ENCODE measurements around the gene SYNGR1.
A peak's percentile ranks its signal among the peaks of the same experiment; 100 is the strongest.

Gene SYNGR1

DNA sequence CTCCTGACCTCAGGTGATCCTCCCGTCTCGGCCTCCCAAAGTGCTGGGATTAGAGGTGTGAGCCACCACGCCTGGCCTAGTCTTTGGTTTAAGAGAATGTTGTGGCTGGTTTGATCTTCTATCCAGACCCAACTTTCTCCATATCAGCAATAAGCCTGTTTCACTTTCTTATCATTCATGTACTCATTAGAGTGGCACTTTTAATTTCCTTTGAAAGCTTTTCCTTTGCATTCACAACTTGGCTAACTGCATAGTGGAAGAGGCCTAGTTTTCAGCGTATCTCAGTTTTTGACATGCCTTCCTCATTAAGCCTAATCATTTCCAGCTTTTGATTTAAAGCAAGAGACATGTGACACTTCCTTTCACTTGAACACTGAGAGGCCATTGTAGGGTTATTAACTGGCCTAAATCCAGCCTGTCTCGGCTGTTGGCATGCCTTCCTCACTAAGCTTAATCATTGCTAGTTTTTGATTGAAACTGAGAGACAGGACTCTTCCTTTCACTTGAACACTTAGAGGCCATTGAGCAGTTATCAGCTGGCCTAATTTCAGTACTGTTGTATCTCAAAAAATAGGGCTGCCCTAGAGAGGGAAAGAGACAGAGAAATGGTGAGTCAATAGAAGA lies 17.2 kb upstream of the SYNGR1 start:
- no peak for TF ChIP-seq RAD21 (IDR thresholded peaks at IDR 0.05; ENCODE audit: low read depth)
- TF ChIP-seq, protein P1, sequence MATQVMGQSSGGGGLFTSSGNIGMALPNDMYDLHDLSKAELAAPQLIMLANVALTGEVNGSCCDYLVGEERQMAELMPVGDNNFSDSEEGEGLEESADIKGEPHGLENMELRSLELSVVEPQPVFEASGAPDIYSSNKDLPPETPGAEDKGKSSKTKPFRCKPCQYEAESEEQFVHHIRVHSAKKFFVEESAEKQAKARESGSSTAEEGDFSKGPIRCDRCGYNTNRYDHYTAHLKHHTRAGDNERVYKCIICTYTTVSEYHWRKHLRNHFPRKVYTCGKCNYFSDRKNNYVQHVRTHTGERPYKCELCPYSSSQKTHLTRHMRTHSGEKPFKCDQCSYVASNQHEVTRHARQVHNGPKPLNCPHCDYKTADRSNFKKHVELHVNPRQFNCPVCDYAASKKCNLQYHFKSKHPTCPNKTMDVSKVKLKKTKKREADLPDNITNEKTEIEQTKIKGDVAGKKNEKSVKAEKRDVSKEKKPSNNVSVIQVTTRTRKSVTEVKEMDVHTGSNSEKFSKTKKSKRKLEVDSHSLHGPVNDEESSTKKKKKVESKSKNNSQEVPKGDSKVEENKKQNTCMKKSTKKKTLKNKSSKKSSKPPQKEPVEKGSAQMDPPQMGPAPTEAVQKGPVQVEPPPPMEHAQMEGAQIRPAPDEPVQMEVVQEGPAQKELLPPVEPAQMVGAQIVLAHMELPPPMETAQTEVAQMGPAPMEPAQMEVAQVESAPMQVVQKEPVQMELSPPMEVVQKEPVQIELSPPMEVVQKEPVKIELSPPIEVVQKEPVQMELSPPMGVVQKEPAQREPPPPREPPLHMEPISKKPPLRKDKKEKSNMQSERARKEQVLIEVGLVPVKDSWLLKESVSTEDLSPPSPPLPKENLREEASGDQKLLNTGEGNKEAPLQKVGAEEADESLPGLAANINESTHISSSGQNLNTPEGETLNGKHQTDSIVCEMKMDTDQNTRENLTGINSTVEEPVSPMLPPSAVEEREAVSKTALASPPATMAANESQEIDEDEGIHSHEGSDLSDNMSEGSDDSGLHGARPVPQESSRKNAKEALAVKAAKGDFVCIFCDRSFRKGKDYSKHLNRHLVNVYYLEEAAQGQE (IDR thresholded peaks at IDR 0.05; ENCODE audit: low read depth), result no peak
- no peak for TF ChIP-seq TAF1 (IDR thresholded peaks at IDR 0.05; ENCODE audit: low read depth)
- TF ChIP-seq TCF12 (IDR thresholded peaks at IDR 0.05; ENCODE audit: low read depth), result no peak
- TF ChIP-seq, protein P2, sequence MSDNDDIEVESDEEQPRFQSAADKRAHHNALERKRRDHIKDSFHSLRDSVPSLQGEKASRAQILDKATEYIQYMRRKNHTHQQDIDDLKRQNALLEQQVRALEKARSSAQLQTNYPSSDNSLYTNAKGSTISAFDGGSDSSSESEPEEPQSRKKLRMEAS (IDR thresholded peaks at IDR 0.05), result no peak
- no peak for TF ChIP-seq YY1 (IDR thresholded peaks at IDR 0.05; ENCODE audit: low read depth)
- no peak for TF ChIP-seq EGR1 (IDR thresholded peaks at IDR 0.05)
- no peak for TF ChIP-seq ZBTB7A (IDR thresholded peaks at IDR 0.05; ENCODE audit: low read depth)
- TF ChIP-seq CREB1 (IDR thresholded peaks at IDR 0.05; ENCODE audit: low read depth), result no peak
- no peak for TF ChIP-seq TEAD4 (IDR thresholded peaks at IDR 0.05)
- TF ChIP-seq, protein P3, sequence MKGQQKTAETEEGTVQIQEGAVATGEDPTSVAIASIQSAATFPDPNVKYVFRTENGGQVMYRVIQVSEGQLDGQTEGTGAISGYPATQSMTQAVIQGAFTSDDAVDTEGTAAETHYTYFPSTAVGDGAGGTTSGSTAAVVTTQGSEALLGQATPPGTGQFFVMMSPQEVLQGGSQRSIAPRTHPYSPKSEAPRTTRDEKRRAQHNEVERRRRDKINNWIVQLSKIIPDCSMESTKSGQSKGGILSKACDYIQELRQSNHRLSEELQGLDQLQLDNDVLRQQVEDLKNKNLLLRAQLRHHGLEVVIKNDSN (IDR thresholded peaks at IDR 0.05), result no peak
- no peak for TF ChIP-seq NFIC (IDR thresholded peaks at IDR 0.05)

DNA sequence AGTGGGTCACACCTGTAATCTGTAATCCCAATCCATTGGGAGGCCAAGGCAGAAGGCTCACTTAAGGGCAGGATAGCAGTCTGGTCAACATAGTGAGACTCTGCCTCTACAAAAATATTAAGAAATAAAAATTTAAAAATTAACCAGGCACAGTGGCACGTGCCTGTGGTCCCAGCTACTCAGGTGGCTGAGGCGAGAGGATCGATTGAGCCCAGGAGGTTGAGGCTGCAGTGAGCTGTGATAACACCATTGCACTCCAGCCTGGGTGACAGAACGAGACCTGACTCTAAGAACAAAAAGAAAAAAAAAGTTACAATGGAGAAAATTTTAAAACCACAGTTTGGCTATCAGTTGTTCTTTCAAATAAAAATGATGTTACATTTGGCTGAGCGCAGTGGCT lies 13.4 kb upstream of the SYNGR1 start:
- no peak for TF ChIP-seq YY1 (IDR thresholded peaks at IDR 0.05; ENCODE audit: low read depth)
- TF ChIP-seq FOXM1 (IDR thresholded peaks at IDR 0.05; ENCODE audit: borderline replicate concordance, low read depth), result no peak
- TF ChIP-seq, protein P3 (IDR thresholded peaks at IDR 0.05), result no peak
- TF ChIP-seq RAD21 (IDR thresholded peaks at IDR 0.05; ENCODE audit: low read depth), result no peak
- no peak for TF ChIP-seq TAF1 (IDR thresholded peaks at IDR 0.05; ENCODE audit: low read depth)
- no peak for TF ChIP-seq EGR1 (IDR thresholded peaks at IDR 0.05)

DNA sequence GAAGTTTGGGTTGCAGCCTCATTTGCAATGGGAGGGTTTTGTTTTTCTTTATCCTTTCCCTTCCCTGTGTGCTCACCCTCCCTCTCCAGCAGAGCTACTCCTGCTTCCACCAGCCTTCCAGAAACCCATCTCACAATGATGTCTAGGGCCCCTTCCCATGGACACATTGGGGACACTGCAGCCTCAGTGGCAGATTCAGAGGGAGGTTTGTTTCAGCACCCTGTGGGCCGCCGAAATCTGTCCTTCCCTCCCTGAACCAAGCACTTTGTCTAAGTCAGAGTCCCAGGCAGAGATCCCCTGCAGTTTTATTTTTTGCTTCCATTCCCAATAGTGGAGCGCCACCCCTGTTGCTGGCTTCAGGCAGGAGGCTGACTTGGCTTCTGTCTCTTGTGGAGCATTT lies 8.6 kb upstream of the SYNGR1 start:
- TF ChIP-seq, protein P3 (IDR thresholded peaks at IDR 0.05), result no peak
- TF ChIP-seq NFIC (IDR thresholded peaks at IDR 0.05) (no peak), RAD21 (IDR thresholded peaks at IDR 0.05; ENCODE audit: low read depth) (no peak), EP300 (IDR thresholded peaks at IDR 0.05; ENCODE audit: borderline replicate concordance) (no peak)

DNA sequence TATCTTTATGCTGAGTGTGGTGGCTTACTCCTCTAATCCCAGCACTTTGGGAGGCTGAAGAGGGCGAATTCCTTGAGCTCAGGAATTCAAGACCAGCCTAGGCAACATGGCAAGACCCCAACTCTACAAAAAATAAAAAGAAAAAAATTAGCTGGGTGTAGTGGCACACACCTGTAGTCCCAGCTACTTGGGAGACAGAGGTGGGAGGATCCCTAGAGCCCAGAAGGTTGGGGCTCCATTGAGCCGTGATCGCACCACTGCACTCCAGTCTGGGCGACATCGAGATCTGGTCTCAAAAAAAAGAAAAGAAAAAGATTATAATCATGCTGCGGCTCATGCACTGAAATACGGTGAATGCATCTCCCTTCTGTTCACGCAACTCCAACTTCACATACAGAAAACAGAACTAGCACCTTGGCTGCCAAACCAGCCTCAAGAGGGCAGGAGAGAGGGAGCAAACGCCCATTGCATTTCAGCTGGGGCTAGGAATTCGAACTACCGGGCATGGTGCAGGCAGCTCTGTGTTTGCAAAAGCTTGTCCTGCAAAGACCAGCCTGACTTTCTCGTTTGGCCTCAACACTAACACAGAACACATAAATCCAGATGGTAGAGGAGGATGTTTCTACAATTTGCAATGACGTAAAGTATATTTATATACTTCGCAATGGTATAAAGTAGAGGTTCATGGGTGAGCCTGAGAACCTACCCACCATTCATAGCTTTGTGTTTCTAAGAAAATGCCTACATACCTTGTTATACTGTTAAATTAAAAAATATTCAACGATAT lies 6.3 kb upstream of the SYNGR1 start:
- TF ChIP-seq, protein P2 (IDR thresholded peaks at IDR 0.05), result no peak
- TF ChIP-seq RAD21 (IDR thresholded peaks at IDR 0.05; ENCODE audit: low read depth) (peak; percentile 81), TCF12 (IDR thresholded peaks at IDR 0.05; ENCODE audit: low read depth) (no peak)

DNA sequence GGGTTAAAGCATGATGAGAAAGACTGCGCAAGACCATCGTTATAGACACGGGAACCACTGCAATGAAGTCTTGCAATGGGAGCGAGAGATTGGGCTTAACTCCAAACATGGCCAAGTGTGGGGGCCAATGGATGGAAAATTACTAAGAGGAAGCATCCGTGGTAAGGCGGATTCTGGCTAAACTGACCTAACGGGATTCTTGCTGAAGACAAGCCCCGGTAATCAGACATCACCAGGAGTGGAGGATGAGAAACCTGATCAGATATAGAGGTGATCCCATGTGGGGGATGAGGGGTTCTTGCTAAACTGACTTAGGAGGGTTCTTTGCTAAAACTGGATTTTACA lies 5.8 kb upstream of the SYNGR1 start:
- TF ChIP-seq CEBPB (IDR thresholded peaks at IDR 0.05) (no peak), TCF12 (IDR thresholded peaks at IDR 0.05; ENCODE audit: low read depth) (no peak), TAF1 (IDR thresholded peaks at IDR 0.05; ENCODE audit: low read depth) (no peak), YY1 (IDR thresholded peaks at IDR 0.05; ENCODE audit: low read depth) (no peak), CREB1 (IDR thresholded peaks at IDR 0.05; ENCODE audit: low read depth) (no peak), EGR1 (IDR thresholded peaks at IDR 0.05) (no peak), NFIC (IDR thresholded peaks at IDR 0.05) (no peak), ZBTB7A (IDR thresholded peaks at IDR 0.05; ENCODE audit: low read depth) (no peak), EP300 (IDR thresholded peaks at IDR 0.05; ENCODE audit: borderline replicate concordance) (no peak)
- TF ChIP-seq, protein P1 (IDR thresholded peaks at IDR 0.05; ENCODE audit: low read depth), result no peak
- TF ChIP-seq, protein P2 (IDR thresholded peaks at IDR 0.05), result no peak
